OCI-LY1 (cell line): ENCODE data around the gene CCR8.

Experiments used
- EZH2 ChIP-seq: fragments of 200-600 bp; sonication (generic), shearing (Covaris generic); IDR thresholded peaks from 2 replicates; pipeline ENCODE4 v1.8.0; 2017; ENCODE audit warnings: borderline replicate concordance, mixed run types, mild to moderate bottlenecking, antibody characterized with exemption, low read length, moderate library complexity, mixed read lengths
- TF ChIP-seq, protein P1 (sequence below): fragments of 200-600 bp; sonication (generic), shearing (Covaris generic); IDR thresholded peaks from 2 replicates; pipeline ENCODE4 v1.5.1; 2017; ENCODE audit warnings: mild to moderate bottlenecking, antibody characterized with exemption, low read length, moderate library complexity, mixed read lengths

DNA sequence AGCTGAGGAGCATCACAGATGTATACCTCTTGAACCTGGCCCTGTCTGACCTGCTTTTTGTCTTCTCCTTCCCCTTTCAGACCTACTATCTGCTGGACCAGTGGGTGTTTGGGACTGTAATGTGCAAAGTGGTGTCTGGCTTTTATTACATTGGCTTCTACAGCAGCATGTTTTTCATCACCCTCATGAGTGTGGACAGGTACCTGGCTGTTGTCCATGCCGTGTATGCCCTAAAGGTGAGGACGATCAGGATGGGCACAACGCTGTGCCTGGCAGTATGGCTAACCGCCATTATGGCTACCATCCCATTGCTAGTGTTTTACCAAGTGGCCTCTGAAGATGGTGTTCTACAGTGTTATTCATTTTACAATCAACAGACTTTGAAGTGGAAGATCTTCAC lies 3.0 kb downstream of the CCR8 start:
- TF ChIP-seq, protein P1, sequence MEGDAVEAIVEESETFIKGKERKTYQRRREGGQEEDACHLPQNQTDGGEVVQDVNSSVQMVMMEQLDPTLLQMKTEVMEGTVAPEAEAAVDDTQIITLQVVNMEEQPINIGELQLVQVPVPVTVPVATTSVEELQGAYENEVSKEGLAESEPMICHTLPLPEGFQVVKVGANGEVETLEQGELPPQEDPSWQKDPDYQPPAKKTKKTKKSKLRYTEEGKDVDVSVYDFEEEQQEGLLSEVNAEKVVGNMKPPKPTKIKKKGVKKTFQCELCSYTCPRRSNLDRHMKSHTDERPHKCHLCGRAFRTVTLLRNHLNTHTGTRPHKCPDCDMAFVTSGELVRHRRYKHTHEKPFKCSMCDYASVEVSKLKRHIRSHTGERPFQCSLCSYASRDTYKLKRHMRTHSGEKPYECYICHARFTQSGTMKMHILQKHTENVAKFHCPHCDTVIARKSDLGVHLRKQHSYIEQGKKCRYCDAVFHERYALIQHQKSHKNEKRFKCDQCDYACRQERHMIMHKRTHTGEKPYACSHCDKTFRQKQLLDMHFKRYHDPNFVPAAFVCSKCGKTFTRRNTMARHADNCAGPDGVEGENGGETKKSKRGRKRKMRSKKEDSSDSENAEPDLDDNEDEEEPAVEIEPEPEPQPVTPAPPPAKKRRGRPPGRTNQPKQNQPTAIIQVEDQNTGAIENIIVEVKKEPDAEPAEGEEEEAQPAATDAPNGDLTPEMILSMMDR, result no peak
- TF ChIP-seq EZH2, result no peak
